ENCODE measurements around the gene COL21A1. TPM values are rescaled to one million over a fixed set of nuclear protein-coding genes. Genes with fewer than 3 reads are reported as not detected.

COL21A1 gene
- total and polyA plus RNA-seq, 2 of the 4 experiments (the other 2 are of a cell fraction): 0.05 TPM; not detected in 1

DNA sequence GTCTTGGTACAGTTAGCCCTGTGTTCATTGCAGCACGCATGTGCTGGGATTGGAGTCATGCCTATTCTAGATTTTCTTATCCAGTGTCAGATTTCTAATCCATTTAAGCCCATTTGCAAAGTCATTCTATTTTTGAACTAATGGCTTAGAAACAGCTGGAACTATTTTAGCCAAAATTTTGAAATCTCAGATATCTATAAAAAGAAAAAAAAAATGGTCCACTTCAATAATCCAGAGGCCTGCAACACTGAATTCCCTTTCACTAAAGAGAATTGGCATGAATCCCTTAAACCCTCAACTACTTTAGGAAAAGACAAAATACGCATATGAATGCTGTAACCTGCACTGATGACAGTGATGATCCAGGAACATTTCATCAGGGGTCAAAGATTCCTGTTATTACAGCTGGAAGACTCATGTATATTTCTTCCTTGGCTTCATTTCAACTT is 1.5 kb downstream of the COL21A1 start:
- no peak overlapping the region for H3K4me2 ChIP-seq (ENCODE audit: low read depth, low read length)
- H3K23ac ChIP-seq (ENCODE audit: low read depth, low read length): no peak overlapping the region
- in situ Hi-C loops (cut with MboI; ENCODE audit: low sequenced_read_pairs): no loop called here
- H3K79me1 ChIP-seq (ENCODE audit: low read depth in 1 of 2, low read length in 2 of 2): no peaks in the 10 kb centered on the region
- H2BK5ac ChIP-seq (ENCODE audit: low read depth, low read length, poor library complexity, severe bottlenecking): no peak overlapping the region
- H3K27me3 ChIP-seq (ENCODE audit: control insufficient read depth, insufficient read depth, low read length): peaks cover 20% of the 10 kb centered on the region
- ATAC-seq (ENCODE audit: low read depth) (no peak), DNase-seq (peak; percentile 16)
- H3K14ac ChIP-seq (replicated peaks; ENCODE audit: low read depth, low read length): no peak overlapping the region
- H2BK120ac ChIP-seq (ENCODE audit: low read depth, low read length): no peak overlapping the region
- H2AFZ ChIP-seq (replicated peaks; ENCODE audit: low read length, poor library complexity): no peak overlapping the region
- no peak overlapping the region for H4K8ac ChIP-seq (ENCODE audit: low read depth in 2 of 2, low read length in 2 of 2)
- no peak overlapping the region for H2BK20ac ChIP-seq (ENCODE audit: low read depth, low read length)
- no TSS peak for BruUV-seq (replicated peaks)
- no peak overlapping the region for H3K18ac ChIP-seq (ENCODE audit: low read depth, low read length)
- TF ChIP-seq POLR2A (IDR thresholded peaks at IDR 0.05; ENCODE audit: low read depth, low read length): no peak
- TF ChIP-seq RCOR1 (IDR thresholded peaks at IDR 0.05; ENCODE audit: insufficient replicate concordance, low read length): no peak
- TF ChIP-seq, protein P1, sequence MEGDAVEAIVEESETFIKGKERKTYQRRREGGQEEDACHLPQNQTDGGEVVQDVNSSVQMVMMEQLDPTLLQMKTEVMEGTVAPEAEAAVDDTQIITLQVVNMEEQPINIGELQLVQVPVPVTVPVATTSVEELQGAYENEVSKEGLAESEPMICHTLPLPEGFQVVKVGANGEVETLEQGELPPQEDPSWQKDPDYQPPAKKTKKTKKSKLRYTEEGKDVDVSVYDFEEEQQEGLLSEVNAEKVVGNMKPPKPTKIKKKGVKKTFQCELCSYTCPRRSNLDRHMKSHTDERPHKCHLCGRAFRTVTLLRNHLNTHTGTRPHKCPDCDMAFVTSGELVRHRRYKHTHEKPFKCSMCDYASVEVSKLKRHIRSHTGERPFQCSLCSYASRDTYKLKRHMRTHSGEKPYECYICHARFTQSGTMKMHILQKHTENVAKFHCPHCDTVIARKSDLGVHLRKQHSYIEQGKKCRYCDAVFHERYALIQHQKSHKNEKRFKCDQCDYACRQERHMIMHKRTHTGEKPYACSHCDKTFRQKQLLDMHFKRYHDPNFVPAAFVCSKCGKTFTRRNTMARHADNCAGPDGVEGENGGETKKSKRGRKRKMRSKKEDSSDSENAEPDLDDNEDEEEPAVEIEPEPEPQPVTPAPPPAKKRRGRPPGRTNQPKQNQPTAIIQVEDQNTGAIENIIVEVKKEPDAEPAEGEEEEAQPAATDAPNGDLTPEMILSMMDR (conservative IDR thresholded peaks at IDR 0.05; ENCODE audit: low read depth, low read length): no peak
- TF ChIP-seq MXI1 (IDR thresholded peaks at IDR 0.05; ENCODE audit: borderline replicate concordance, low read depth, low read length): no peak
- no peak for TF ChIP-seq NFE2L2 (IDR thresholded peaks at IDR 0.05; ENCODE audit: low read depth, low read length)
- TF ChIP-seq, protein P2, sequence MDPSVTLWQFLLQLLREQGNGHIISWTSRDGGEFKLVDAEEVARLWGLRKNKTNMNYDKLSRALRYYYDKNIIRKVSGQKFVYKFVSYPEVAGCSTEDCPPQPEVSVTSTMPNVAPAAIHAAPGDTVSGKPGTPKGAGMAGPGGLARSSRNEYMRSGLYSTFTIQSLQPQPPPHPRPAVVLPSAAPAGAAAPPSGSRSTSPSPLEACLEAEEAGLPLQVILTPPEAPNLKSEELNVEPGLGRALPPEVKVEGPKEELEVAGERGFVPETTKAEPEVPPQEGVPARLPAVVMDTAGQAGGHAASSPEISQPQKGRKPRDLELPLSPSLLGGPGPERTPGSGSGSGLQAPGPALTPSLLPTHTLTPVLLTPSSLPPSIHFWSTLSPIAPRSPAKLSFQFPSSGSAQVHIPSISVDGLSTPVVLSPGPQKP (IDR thresholded peaks at IDR 0.05; ENCODE audit: borderline replicate concordance, low read depth, low read length): no peak
- no peak overlapping the region for H2AK9ac ChIP-seq (replicated peaks; ENCODE audit: low read depth, low read length, poor library complexity)
- H3K27ac ChIP-seq (ENCODE audit: insufficient read depth, low read length): no peak overlapping the region
- no peak overlapping the region for H4K91ac ChIP-seq (ENCODE audit: insufficient read depth, low read depth, low read length)
- H3K9me1 ChIP-seq (ENCODE audit: insufficient read depth, low read length): no peaks in the 10 kb centered on the region
- H4K20me1 ChIP-seq (ENCODE audit: insufficient read depth, low read length): no peaks in the 10 kb centered on the region
- no peak overlapping the region for H2AK5ac ChIP-seq (ENCODE audit: low read depth, low read length)
- H3K9me3 ChIP-seq (ENCODE audit: control insufficient read depth, insufficient read depth, low read length): no peaks in the 10 kb centered on the region
- H2BK15ac ChIP-seq (ENCODE audit: low read depth, low read length): no peak overlapping the region
- no peak overlapping the region for H4K5ac ChIP-seq (ENCODE audit: low read depth, low read length)
- H3K4ac ChIP-seq (ENCODE audit: low read depth, low read length): no peak overlapping the region
- POLR2A ChIA-PET (ENCODE audit: unreplicated experiment): no interaction called here
- no peak overlapping the region for H3K56ac ChIP-seq (ENCODE audit: extremely low read depth, insufficient read depth, low read length)
- WGBS, 2 experiments (ENCODE audit: extremely low coverage in 2 of 2, insufficient read length in 1 of 2): no CpG with 5 or more reads among the region's 2 CpGs
- dilution Hi-C loops (cut with HindIII; ENCODE audit: low sequenced_read_pairs, unreplicated experiment): no loop called here
- CTCF ChIA-PET: no interaction called here
- no peak overlapping the region for H3K9ac ChIP-seq (ENCODE audit: low read depth, low read length)
- intact Hi-C loops (cut with micrococcal nuclease): no loop called here
- no peak overlapping the region for H3K4me3 ChIP-seq (ENCODE audit: insufficient read depth, low read depth, low read length)
- H3K36me3 ChIP-seq (ENCODE audit: control insufficient read depth, insufficient read depth, low read length): no peaks in the 10 kb centered on the region
- no peaks in the 10 kb centered on the region for H3K4me1 ChIP-seq (ENCODE audit: control insufficient read depth, insufficient read depth, low read length)

All from IMR-90 (cell line).